K562 (cell line): ENCODE results near the gene NAT14. TPM values are rescaled to one million over a fixed set of nuclear protein-coding genes. Genes with fewer than 3 reads are reported as not detected.
A peak's percentile ranks its signal among the peaks of the same experiment; 100 is the strongest.

ENCODE experiments used
- BCOR ChIP-seq: fragments of 450-650 bp; IDR thresholded peaks from 2 replicates; pipeline ENCODE4 v1.6.1; 2016
- POLR2G ChIP-seq: fragments of 200-400 bp; formaldehyde crosslinking; IDR thresholded peaks from 2 replicates; pipeline ENCODE4 v1.6.1; 2017; ENCODE audit warnings: low read depth, mild to moderate bottlenecking, antibody characterized with exemption, low read length, moderate library complexity
- RBM25 ChIP-seq: fragments of 200-400 bp; formaldehyde crosslinking; IDR thresholded peaks from 2 replicates; pipeline ENCODE4 v1.6.1; 2018; ENCODE audit warnings: low read length, low read depth, moderate library complexity; ENCODE audit not compliant: severe bottlenecking
- SMARCC2 ChIP-seq: fragments of 450-650 bp; IDR thresholded peaks from 2 replicates; pipeline ENCODE4 v1.6.1; 2017; ENCODE audit warnings: antibody characterized with exemption, moderate library complexity, mild to moderate bottlenecking, low read depth
- TCF7L2 ChIP-seq: fragments of 150-350 bp; IDR thresholded peaks from 2 replicates; pipeline ENCODE4 v1.6.1; 2016; ENCODE audit warnings: low read depth, mild to moderate bottlenecking, low read length, moderate library complexity
- XRCC5 ChIP-seq: fragments of 200-400 bp; formaldehyde crosslinking; IDR thresholded peaks from 2 replicates; pipeline ENCODE4 v1.6.1; 2017; ENCODE audit warnings: low read depth, mild to moderate bottlenecking, low read length
- ZNF175 ChIP-seq: fragments of 200-800 bp; sonication (Bioruptor generic); IDR thresholded peaks from 2 replicates; pipeline ENCODE4 v1.6.1; 2016; ENCODE audit warnings: low read depth, mild to moderate bottlenecking, missing genetic modification characterization, missing compliant biosample characterization
- ZNF609 ChIP-seq: sonication (generic); formaldehyde crosslinking; IDR thresholded peaks from 2 replicates; pipeline ENCODE4 v1.8.1; 2023; ENCODE audit warnings: missing genetic modification reagents, mild to moderate bottlenecking, borderline replicate concordance
- polyA plus RNA-seq, 8 experiments: library from polyadenylated mRNA; depleted of rRNA in 4 of 8; stranded (reverse) in 5 of 8; unstranded in 3 of 8; fragments of >200 nt; fragmentation: Nextera tagmentation in 2 of 8; fragmentation: Illumina TruSeq in 1 of 8; extraction: Ambion mirVana in 2 of 8; extraction: Trizol in 1 of 8; gene quantifications; 2 replicates each; pipeline versions ENCODE4 v1.2.1 to v1.2.3, GENCODE V29; 2011 to 2014; ENCODE audit warnings: inconsistent platforms in 1 of 8, missing spikeins in 1 of 8
- total RNA-seq, 7 experiments: library from RNA; depleted of rRNA in 6 of 7; stranded (reverse); fragments of >200 nt in 6 of 7; fragmentation: Illumina TruSeq in 2 of 7; extraction: Trizol in 2 of 7; gene quantifications; 2 replicates each; pipeline versions ENCODE4 v1.2.1 to v1.2.3, GENCODE V29; 2011 to 2021; ENCODE audit warnings: low replicate concordance in 1 of 7
- TF ChIP-seq, protein P1 (sequence below): fragments of 250-450 bp; sonication (Bioruptor Pico); IDR thresholded peaks from 2 replicates; pipeline ENCODE4 v1.5.0; 2021; ENCODE audit warnings: mild to moderate bottlenecking, borderline replicate concordance
- TF ChIP-seq, protein P2 (sequence below): fragments of 450-650 bp; IDR thresholded peaks from 2 replicates; pipeline ENCODE4 v1.6.1; 2016; ENCODE audit warnings: mild to moderate bottlenecking

NAT14 gene
- total and polyA plus RNA-seq, 9 of the 15 experiments (the other 6 are each of a cell fraction or from before 2014, with no cell fraction given), result 2.4 to 77.0 (median 26.7) TPM

- TF ChIP-seq, protein P1, sequence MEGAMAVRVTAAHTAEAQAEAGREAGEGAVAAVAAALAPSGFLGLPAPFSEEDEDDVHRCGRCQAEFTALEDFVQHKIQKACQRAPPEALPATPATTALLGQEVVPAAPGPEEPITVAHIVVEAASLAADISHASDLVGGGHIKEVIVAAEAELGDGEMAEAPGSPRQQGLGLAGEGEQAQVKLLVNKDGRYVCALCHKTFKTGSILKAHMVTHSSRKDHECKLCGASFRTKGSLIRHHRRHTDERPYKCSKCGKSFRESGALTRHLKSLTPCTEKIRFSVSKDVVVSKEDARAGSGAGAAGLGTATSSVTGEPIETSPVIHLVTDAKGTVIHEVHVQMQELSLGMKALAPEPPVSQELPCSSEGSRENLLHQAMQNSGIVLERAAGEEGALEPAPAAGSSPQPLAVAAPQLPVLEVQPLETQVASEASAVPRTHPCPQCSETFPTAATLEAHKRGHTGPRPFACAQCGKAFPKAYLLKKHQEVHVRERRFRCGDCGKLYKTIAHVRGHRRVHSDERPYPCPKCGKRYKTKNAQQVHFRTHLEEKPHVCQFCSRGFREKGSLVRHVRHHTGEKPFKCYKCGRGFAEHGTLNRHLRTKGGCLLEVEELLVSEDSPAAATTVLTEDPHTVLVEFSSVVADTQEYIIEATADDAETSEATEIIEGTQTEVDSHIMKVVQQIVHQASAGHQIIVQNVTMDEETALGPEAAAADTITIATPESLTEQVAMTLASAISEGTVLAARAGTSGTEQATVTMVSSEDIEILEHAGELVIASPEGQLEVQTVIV (CRISPR knock-in tag), result no peak
- TF ChIP-seq RBM25 (peak; percentile 70), POLR2G (no peak), SMARCC2 (no peak), BCOR (peak; percentile 84), ZNF609 (no peak), ZNF175 (no peak), XRCC5 (no peak), TCF7L2 (no peak)
- TF ChIP-seq, protein P2, sequence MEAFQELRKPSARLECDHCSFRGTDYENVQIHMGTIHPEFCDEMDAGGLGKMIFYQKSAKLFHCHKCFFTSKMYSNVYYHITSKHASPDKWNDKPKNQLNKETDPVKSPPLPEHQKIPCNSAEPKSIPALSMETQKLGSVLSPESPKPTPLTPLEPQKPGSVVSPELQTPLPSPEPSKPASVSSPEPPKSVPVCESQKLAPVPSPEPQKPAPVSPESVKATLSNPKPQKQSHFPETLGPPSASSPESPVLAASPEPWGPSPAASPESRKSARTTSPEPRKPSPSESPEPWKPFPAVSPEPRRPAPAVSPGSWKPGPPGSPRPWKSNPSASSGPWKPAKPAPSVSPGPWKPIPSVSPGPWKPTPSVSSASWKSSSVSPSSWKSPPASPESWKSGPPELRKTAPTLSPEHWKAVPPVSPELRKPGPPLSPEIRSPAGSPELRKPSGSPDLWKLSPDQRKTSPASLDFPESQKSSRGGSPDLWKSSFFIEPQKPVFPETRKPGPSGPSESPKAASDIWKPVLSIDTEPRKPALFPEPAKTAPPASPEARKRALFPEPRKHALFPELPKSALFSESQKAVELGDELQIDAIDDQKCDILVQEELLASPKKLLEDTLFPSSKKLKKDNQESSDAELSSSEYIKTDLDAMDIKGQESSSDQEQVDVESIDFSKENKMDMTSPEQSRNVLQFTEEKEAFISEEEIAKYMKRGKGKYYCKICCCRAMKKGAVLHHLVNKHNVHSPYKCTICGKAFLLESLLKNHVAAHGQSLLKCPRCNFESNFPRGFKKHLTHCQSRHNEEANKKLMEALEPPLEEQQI, result no peak
Measured at GRCh38 chr19:55439052-55439451, 45.9 kb upstream of the NAT14 start (continued).
